Measurements from ENCODE around the gene ELAC2. TPM values are rescaled to one million over a fixed set of nuclear protein-coding genes. Genes with fewer than 3 reads are reported as not detected.

The ELAC2 gene
- total and polyA plus RNA-seq, 4 experiments from 2014 or later, result 35.0 to 73.2 (median 59.4) TPM

GRCh38 chr17:12996941-12997340, 20.9 kb downstream of the ELAC2 start:
- Histone ChIP-seq H3K27ac (ENCODE audit: low read depth, low read length) (no peak overlapping the region), H3K27me3 (ENCODE audit: insufficient read depth, low read length) (no peaks in the 10 kb centered on the region), H3K4me1 (ENCODE audit: insufficient read depth, low read length) (no peaks in the 10 kb centered on the region), H3K9me3 (ENCODE audit: control insufficient read depth in 1 of 2, low read length in 2 of 2) (no peaks in the 10 kb centered on the region), H3K4me3 (ENCODE audit: low read length in 2 of 2) (no peak overlapping the region), H3K36me3 (ENCODE audit: insufficient read depth, low read length) (peaks cover 94% of the 10 kb centered on the region)
- H3K36me3 Mint-ChIP-seq, result peaks cover 57 to 80% of the 10 kb centered on the region in 2 donors
- DNase-seq, result no peak
- intact Hi-C loops (cut with micrococcal nuclease), result no loop called here
- H3K27me3 Mint-ChIP-seq, result no peaks in the 10 kb centered on the region
- ChIA-PET CTCF (ENCODE audit: partially characterized antibody) (no interaction called here), POLR2A (ENCODE audit: partially characterized antibody) (no interaction called here)
- H3K9me3 Mint-ChIP-seq, result no peaks in the 10 kb centered on the region
- H3K4me3 Mint-ChIP-seq, result no peak overlapping the region
- H3K27ac Mint-ChIP-seq, result no peak overlapping the region
- peaks cover 0 to 5% (median 0%) of the 10 kb centered on the region in 4 donors for H3K4me1 Mint-ChIP-seq

DNA sequence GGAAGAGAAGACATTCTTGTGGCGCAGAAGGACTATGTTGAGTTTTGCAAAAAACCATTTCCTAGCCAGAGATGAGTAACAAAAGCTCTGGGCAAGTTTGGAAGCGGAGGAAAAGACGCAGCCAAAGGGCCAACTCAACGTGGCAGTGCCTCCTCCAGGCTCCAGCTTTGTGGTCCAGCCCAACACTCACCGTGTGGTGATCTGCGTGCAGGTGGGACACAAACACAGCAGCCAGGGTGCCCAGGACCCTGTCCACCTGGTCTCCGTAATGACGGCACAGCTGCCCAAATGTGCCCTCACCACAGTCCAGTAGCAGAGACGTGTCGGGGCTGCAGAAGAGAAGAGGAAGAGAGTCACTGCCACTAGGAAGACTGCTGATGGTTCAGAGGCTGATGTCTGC, 21.5 kb downstream of the ELAC2 start:
- H3K9me3 Mint-ChIP-seq, result no peaks in the 10 kb centered on the region

GRCh38 chr17:12995896-12996295, 21.9 kb downstream of the ELAC2 start:
- Histone ChIP-seq H3K27ac (ENCODE audit: low read depth, low read length) (no peak overlapping the region), H3K27me3 (ENCODE audit: insufficient read depth, low read length) (no peaks in the 10 kb centered on the region), H3K36me3 (ENCODE audit: insufficient read depth, low read length) (peaks cover 94% of the 10 kb centered on the region), H3K9me3 (ENCODE audit: control insufficient read depth in 1 of 2, low read length in 2 of 2) (no peaks in the 10 kb centered on the region), H3K4me3 (ENCODE audit: low read length in 2 of 2) (no peak overlapping the region), H3K4me1 (ENCODE audit: insufficient read depth, low read length) (no peaks in the 10 kb centered on the region)
- CTCF ChIA-PET (ENCODE audit: partially characterized antibody), result no interaction called here
- Mint-ChIP-seq H3K4me1 (peaks cover 0 to 5% (median 1%) of the 10 kb centered on the region in 4 donors), H3K27me3 (no peaks in the 10 kb centered on the region), H3K9me3 (no peaks in the 10 kb centered on the region), H3K27ac (no peak overlapping the region), H3K36me3 (peaks cover 66 to 90% of the 10 kb centered on the region in 2 donors), H3K4me3 (no peak overlapping the region)
- intact Hi-C loops (cut with micrococcal nuclease), result no loop called here
- POLR2A ChIA-PET (ENCODE audit: partially characterized antibody), result no interaction called here
- no peak for DNase-seq

More for the DNA sequence above, 21.5 kb downstream of the ELAC2 start:
- no peak overlapping the region for H3K4me3 Mint-ChIP-seq
- Histone ChIP-seq H3K4me3 (ENCODE audit: low read length in 2 of 2) (no peak overlapping the region), H3K4me1 (ENCODE audit: insufficient read depth, low read length) (no peaks in the 10 kb centered on the region), H3K36me3 (ENCODE audit: insufficient read depth, low read length) (peaks cover 95% of the 10 kb centered on the region), H3K9me3 (ENCODE audit: control insufficient read depth in 1 of 2, low read length in 2 of 2) (no peaks in the 10 kb centered on the region), H3K27me3 (ENCODE audit: insufficient read depth, low read length) (no peaks in the 10 kb centered on the region), H3K27ac (ENCODE audit: low read depth, low read length) (no peak overlapping the region)
- peaks cover 0 to 5% (median 1%) of the 10 kb centered on the region in 4 donors for H3K4me1 Mint-ChIP-seq
- no peaks in the 10 kb centered on the region for H3K27me3 Mint-ChIP-seq
- intact Hi-C loops (cut with micrococcal nuclease), result no loop called here
- ChIA-PET POLR2A (ENCODE audit: partially characterized antibody) (no interaction called here), CTCF (ENCODE audit: partially characterized antibody) (no interaction called here)
- H3K36me3 Mint-ChIP-seq, result peaks cover 62 to 86% of the 10 kb centered on the region in 2 donors
- DNase-seq, result no peak
- H3K27ac Mint-ChIP-seq, result peak overlapping the region in 1 of 7 donors; percentile 12

DNA sequence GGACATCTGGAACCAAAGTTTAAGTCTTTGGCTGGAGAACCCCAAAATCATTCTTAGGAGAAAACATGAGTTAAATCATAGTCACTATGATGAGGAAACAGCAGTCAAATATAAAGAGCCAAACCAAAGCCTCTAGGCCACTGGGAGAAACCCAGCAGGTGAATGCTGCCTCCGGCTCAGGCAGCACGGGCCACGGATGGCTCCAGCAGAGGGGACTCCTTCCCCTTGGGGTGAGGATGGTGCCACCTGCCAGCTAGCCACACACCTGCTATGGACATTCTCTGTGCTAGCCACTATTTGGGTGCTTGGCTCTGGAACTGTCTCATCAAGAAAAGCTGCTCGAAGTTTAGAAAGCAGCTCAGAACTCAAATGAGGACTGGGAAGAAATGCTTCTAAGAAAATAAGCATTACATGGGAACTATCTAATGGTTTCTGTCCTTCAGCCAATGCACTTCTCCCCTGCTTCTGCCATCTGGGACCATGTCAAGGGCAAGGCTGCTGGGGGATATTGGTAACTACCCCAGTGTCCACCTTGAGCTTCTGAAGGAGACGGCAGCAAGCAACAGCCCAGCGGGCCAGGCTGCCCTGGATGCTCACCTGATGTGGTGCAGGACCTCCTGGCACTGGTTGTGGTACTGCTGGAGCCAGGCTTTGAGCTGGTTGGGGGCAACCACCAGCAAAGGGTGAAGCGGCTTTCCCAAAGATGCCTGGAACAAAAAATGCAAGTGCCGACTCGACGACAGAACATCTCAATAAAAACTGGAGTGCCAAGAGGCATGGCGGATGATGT, 22.5 kb downstream of the ELAC2 start:
- POLR2A ChIA-PET (ENCODE audit: partially characterized antibody), result interaction anchor here (0.9 kb wide), 1 partner anchor 23 kb away, joined by 3 read pairs; the partner anchor contains the start of gene ELAC2
- Mint-ChIP-seq H3K27me3 (no peaks in the 10 kb centered on the region), H3K36me3 (peaks cover 61 to 85% of the 10 kb centered on the region in 2 donors), H3K4me3 (no peak overlapping the region), H3K9me3 (no peaks in the 10 kb centered on the region), H3K4me1 (peaks cover 0 to 5% (median 1%) of the 10 kb centered on the region in 4 donors), H3K27ac (peak overlapping the region in 1 of 7 donors; percentile 23)
- no peaks in the 10 kb centered on the region for H3K4me1 ChIP-seq (ENCODE audit: insufficient read depth, low read length)
- DNase-seq, result no peak
- CTCF ChIA-PET (ENCODE audit: partially characterized antibody), result no interaction called here
- intact Hi-C loops (cut with micrococcal nuclease), result no loop called here
- no peaks in the 10 kb centered on the region for H3K27me3 ChIP-seq (ENCODE audit: insufficient read depth, low read length)
- no peaks in the 10 kb centered on the region for H3K9me3 ChIP-seq (ENCODE audit: control insufficient read depth in 1 of 2, low read length in 2 of 2)
- no peak overlapping the region for H3K27ac ChIP-seq (ENCODE audit: low read depth, low read length)
- no peak overlapping the region for H3K4me3 ChIP-seq (ENCODE audit: low read length in 2 of 2)
- H3K36me3 ChIP-seq (ENCODE audit: insufficient read depth, low read length), result peaks cover 88% of the 10 kb centered on the region

- ChIA-PET CTCF (ENCODE audit: partially characterized antibody) (interaction anchor here (3.5 kb wide), 1 partner anchor 8 kb away, joined by 12 read pairs; no protein-coding TSS in a partner anchor), POLR2A (ENCODE audit: partially characterized antibody) (interaction anchor here (0.9 kb wide), 1 partner anchor 24 kb away, joined by 3 read pairs; the partner anchor contains the start of gene ELAC2)
- H3K27me3 Mint-ChIP-seq, result no peaks in the 10 kb centered on the region
- Histone ChIP-seq H3K27me3 (ENCODE audit: insufficient read depth, low read length) (no peaks in the 10 kb centered on the region), H3K4me3 (ENCODE audit: low read length in 2 of 2) (no peak overlapping the region), H3K27ac (ENCODE audit: low read depth, low read length) (no peak overlapping the region), H3K9me3 (ENCODE audit: control insufficient read depth in 1 of 2, low read length in 2 of 2) (no peaks in the 10 kb centered on the region), H3K36me3 (ENCODE audit: insufficient read depth, low read length) (peaks cover 83% of the 10 kb centered on the region), H3K4me1 (ENCODE audit: insufficient read depth, low read length) (no peaks in the 10 kb centered on the region)
- no peak for DNase-seq
- H3K27ac Mint-ChIP-seq, result peak overlapping the region in 1 of 7 donors; percentile 23
- peaks cover 0 to 2% (median 0%) of the 10 kb centered on the region in 8 donors for H3K9me3 Mint-ChIP-seq
- intact Hi-C loops (cut with micrococcal nuclease), result no loop called here
- peaks cover 0 to 5% (median 2%) of the 10 kb centered on the region in 4 donors for H3K4me1 Mint-ChIP-seq
- peaks cover 63 to 85% of the 10 kb centered on the region in 2 donors for H3K36me3 Mint-ChIP-seq
- H3K4me3 Mint-ChIP-seq, result no peak overlapping the region
Measured at GRCh38 chr17:12994341-12995074, 23.3 kb downstream of the ELAC2 start.

GRCh38 chr17:12993631-12994030, 24.2 kb downstream of the ELAC2 start:
- peaks cover 0 to 2% (median 0%) of the 10 kb centered on the region in 8 donors for H3K9me3 Mint-ChIP-seq
- Histone ChIP-seq H3K9me3 (ENCODE audit: control insufficient read depth in 1 of 2, low read length in 2 of 2) (no peaks in the 10 kb centered on the region), H3K4me3 (ENCODE audit: low read length in 2 of 2) (no peak overlapping the region), H3K27me3 (ENCODE audit: insufficient read depth, low read length) (no peaks in the 10 kb centered on the region), H3K36me3 (ENCODE audit: insufficient read depth, low read length) (peaks cover 74% of the 10 kb centered on the region), H3K4me1 (ENCODE audit: insufficient read depth, low read length) (no peaks in the 10 kb centered on the region), H3K27ac (ENCODE audit: low read depth, low read length) (no peak overlapping the region)
- CTCF ChIA-PET (ENCODE audit: partially characterized antibody), result interaction anchor here (1.0 to 3.5 kb wide), 2 partner anchors 9 to 37 kb away, joined by 4 to 12 read pairs; no protein-coding TSS in a partner anchor
- DNase-seq, result no peak
- peak overlapping the region in 1 of 7 donors; percentile 69 for H3K27ac Mint-ChIP-seq
- no peak overlapping the region for H3K4me3 Mint-ChIP-seq
- no peaks in the 10 kb centered on the region for H3K27me3 Mint-ChIP-seq
- POLR2A ChIA-PET (ENCODE audit: partially characterized antibody), result no interaction called here
- peaks cover 62 to 80% of the 10 kb centered on the region in 2 donors for H3K36me3 Mint-ChIP-seq
- H3K4me1 Mint-ChIP-seq, result peaks cover 0 to 5% (median 2%) of the 10 kb centered on the region in 4 donors
- intact Hi-C loops (cut with micrococcal nuclease), result no loop called here

- Mint-ChIP-seq H3K9me3 (peaks cover 0 to 2% (median 0%) of the 10 kb centered on the region in 8 donors), H3K27me3 (no peaks in the 10 kb centered on the region), H3K36me3 (peaks cover 52 to 70% of the 10 kb centered on the region in 2 donors), H3K4me1 (peaks cover 0 to 5% (median 2%) of the 10 kb centered on the region in 4 donors), H3K27ac (peak overlapping the region in 1 of 7 donors; percentile 15), H3K4me3 (no peak overlapping the region)
- ChIA-PET POLR2A (ENCODE audit: partially characterized antibody) (no interaction called here), CTCF (ENCODE audit: partially characterized antibody) (interaction anchor here (0.8 to 3.5 kb wide), 3 partner anchors 10 to 38 kb away, joined by 4 to 12 read pairs (median 4); no protein-coding TSS in a partner anchor)
- no peak for DNase-seq
- intact Hi-C loops (cut with micrococcal nuclease), result no loop called here
- Histone ChIP-seq H3K36me3 (ENCODE audit: insufficient read depth, low read length) (peaks cover 65% of the 10 kb centered on the region), H3K27me3 (ENCODE audit: insufficient read depth, low read length) (no peaks in the 10 kb centered on the region), H3K4me3 (ENCODE audit: low read length in 2 of 2) (no peak overlapping the region), H3K9me3 (ENCODE audit: control insufficient read depth in 1 of 2, low read length in 2 of 2) (no peaks in the 10 kb centered on the region), H3K27ac (ENCODE audit: low read depth, low read length) (no peak overlapping the region), H3K4me1 (ENCODE audit: insufficient read depth, low read length) (no peaks in the 10 kb centered on the region)
Measured at GRCh38 chr17:12992676-12993075, 25.2 kb downstream of the ELAC2 start.

Data from CD4-positive, alpha-beta memory T cell (primary cell).